GM19324 (cell line): ENCODE measurements around the gene TMEM126B.
A peak's percentile ranks its signal among the peaks of the same experiment; 100 is the strongest.

ENCODE experiments used
- ATAC-seq: cut with Tn5 transposase; IDR thresholded peaks from one replicate; pipeline ENCODE4 v1.9.1; 2021; ENCODE audit warnings: mild to moderate bottlenecking, moderate library complexity; ENCODE audit not compliant: unreplicated experiment, low FRiP score

TMEM126B gene

GRCh38 chr11:85679576-85679975 lies 51.2 kb downstream of the TMEM126B start:
- ATAC-seq = no peak

GRCh38 chr11:85680897-85681296 lies 52.5 kb downstream of the TMEM126B start:
- no peak for ATAC-seq

GRCh38 chr11:85682330-85683305 lies 54.2 kb downstream of the TMEM126B start:
- ATAC-seq = peak; percentile 67

GRCh38 chr11:85685125-85685819 lies 56.9 kb downstream of the TMEM126B start:
- no peak for ATAC-seq

- no peak for ATAC-seq
Measured at GRCh38 chr11:85685820-85686459, 57.5 kb downstream of the TMEM126B start, which contains the start of gene CCDC89. TSS of gene CCDC89 (minus strand) at chr11:85686195. CDS start at chr11:85686130, 65 bp downstream.
